Stimulated activated CD4-positive, alpha-beta T cell treated with anti-CD3 and anti-CD28 coated beads, TNF-alpha, amount 100 ng/mL, for 24 hours (primary cell): ENCODE measurements around the gene AKIRIN2.
"Not testable (repeated sequence)": the region's sequence is repeated elsewhere in the genome, so short reads cannot be mapped to it uniquely, and the experiment has no call there.

Source experiments
- DNase-seq, 3 experiments: peaks; one replicate each; pipeline ENCODE4 v3.0.0-alpha.2; 2020; ENCODE audit warnings: low read depth in 3 of 3

AKIRIN2 gene

GRCh38 chr6:87687893-87688292 is 14.1 kb downstream of the AKIRIN2 start:
- not testable (repeated sequence) for DNase-seq

DNA sequence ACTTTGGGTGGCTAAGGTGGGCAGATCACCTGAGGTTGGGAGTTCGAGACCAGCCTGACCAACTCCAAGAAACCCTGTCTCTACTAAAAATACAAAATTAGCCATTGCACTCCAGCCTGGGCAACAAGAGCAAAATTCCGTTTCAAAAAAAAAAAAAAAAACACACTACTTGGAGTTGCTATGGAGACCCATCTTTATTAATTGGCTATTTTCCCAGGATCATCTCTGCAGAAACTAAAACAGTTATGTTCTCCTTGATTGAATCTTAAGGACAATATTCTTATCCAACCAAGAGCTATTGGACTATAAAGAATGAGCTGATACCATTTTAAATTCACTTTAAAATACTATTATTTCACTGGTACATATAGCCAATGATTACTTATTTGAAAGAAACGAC is 14.7 kb downstream of the AKIRIN2 start:
- DNase-seq = no peak

- not testable (repeated sequence) for DNase-seq
Measured at GRCh38 chr6:87686636-87687205, 15.3 kb downstream of the AKIRIN2 start.

DNA sequence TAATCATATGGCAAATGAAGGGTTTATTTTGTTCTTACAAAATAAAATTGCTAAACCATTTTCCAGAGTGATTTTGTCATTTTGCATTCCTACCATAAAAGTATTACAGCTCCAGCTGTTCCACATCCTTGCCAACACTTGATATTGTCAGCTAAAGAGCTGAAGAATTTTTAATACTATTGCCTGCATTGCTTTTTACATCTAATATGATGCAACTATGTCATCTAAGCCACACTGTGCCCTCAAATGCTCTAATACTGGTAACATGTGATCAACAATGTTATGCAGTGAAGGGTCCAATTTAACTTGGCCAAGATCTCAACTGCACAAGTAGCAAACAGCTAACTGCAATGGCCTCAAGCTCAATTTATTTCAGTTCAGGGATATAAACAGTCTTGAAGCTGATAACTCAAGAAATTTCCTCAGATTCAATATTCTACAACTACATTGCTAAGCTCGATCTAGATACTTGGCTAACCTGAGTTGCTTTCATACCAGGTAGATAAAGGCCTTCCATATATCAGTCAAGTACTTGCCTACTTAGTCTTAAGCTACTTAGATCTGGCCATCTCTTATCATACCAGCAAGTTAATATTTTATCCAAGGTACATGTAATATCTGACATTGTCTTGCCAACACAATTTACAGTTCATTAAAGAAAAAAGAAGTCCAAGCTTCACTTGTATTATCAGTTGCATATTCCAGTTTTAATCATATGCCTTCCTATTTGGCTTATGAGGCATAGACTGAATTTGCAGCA is 17.0 kb downstream of the AKIRIN2 start:
- no peak for DNase-seq

GRCh38 chr6:87683890-87684289 is 18.1 kb downstream of the AKIRIN2 start:
- DNase-seq = no peak

DNA sequence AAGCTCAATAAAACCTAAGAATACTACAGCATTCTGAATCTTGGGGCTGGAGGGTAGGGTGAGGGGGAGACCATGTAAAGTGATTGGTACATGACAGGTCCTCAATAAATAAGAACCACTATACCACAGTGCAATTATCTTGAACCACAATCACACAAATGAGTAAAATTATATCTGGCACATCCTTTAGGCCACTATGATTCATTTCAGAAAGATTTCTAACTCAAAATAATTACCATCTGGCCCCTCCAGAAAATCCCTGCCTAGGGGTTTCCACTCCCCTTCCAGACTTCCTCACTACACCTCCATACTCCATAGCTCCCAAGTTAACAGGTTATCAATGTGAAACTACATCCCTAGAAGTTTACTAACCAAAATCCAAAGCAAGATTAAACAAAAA is 19.7 kb downstream of the AKIRIN2 start:
- DNase-seq = no peak

GRCh38 chr6:87675004-87675681 is 26.9 kb downstream of the AKIRIN2 start:
- no peak for DNase-seq

DNA sequence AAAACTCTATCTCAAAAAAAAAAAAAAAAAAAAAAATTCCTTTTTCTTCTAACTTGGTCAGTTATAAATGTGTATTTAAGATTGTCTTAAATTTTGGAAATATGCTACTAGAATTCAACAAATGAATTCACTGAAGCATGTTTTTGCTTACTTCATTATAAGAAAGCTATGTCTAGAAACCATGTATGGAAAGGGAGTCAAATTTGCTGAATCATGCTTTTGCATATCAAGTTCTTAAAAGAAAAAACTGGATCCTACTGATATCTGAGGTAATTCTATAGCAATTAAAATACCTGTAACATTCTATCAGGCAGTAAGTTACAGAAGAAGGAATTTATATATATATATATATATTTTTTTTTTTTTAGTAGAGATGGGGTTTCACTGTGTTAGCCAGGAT is 27.7 kb downstream of the AKIRIN2 start:
- no peak for DNase-seq

- no peak for DNase-seq
Measured at GRCh38 chr6:87673237-87673636, 28.8 kb downstream of the AKIRIN2 start.

DNA sequence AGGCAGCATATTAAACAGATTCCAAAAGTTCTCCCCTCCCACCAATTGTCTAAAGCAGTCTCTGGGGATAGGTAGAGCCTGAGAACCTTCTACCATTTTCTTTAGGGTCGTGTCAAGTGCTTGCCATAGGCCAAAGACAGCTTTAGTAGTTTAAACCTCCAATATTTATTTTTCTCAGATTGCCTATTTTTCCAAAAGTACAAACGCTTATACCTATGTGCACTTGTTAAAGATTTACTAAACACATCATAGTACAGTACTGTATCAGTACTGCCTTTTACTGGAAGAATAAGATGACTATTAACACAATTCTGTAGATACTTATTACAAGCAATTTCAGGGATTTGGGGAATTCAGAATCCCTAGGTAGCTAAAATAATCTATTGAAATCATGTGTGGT is 29.4 kb downstream of the AKIRIN2 start:
- no peak for DNase-seq

DNA sequence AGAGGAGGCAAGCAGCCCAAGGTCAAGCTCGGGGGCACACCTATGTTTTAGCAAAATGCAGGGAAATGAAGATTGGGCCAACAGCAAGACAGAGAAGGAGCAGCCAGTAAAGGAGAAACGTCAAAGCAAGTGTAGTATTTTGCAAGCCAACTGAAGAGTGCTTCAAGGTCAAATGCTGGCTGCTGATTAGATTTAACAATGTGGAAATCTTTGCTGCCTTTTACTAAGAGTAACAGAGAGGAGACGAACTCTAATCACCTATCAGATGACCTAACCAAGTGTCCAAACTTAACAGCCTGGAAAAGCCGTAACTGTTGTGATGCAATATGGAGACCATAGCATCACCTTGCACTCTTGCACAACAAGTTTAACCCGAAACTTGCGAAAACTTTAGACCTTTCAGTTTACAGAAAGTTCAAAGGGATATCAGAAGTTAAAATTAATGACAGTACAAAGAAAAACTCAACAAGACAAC is 30.4 kb downstream of the AKIRIN2 start:
- DNase-seq = no peak

- DNase-seq = no peak
Measured at GRCh38 chr6:87670707-87671106, 31.3 kb downstream of the AKIRIN2 start.

DNA sequence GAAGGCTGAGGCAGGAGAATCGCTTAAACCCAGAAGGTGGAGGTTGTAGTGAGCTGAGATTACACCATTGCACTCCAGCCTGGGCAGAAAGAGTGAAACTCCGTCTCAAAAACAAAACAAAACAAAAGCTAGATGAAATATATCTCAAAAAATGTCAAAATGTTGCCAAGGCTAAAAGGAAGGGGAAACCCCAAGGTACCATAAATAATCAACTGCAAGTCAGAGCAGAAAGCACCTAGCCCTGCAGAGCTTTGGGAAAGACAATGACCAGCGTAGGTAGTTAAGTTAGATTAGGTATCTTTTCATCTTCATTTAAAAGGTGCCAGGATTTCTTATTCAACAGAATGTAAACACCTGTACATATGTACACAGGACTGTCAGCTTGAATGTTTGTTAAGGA is 33.0 kb downstream of the AKIRIN2 start:
- DNase-seq = no peak

GRCh38 chr6:87668013-87668412 is 34.0 kb downstream of the AKIRIN2 start:
- DNase-seq = no peak

DNA sequence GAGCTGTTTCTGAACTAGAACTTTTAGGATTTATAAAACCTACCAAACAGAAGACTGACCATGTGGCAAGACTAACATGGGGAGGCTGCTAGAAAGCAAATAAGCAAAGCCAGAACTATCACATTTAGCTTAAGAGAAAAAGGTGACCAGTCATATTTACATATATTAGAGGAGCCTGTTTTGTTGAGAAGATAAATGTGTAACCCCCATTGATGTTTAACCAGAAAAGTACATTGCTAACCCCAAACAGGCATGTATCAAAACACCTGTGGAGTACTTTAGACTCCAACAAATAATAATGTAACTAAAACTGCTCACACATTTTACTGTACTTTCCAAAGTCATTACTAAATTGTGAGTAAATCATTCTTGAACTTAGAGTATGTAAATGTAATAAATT is 35.0 kb downstream of the AKIRIN2 start:
- DNase-seq = no peak

DNA sequence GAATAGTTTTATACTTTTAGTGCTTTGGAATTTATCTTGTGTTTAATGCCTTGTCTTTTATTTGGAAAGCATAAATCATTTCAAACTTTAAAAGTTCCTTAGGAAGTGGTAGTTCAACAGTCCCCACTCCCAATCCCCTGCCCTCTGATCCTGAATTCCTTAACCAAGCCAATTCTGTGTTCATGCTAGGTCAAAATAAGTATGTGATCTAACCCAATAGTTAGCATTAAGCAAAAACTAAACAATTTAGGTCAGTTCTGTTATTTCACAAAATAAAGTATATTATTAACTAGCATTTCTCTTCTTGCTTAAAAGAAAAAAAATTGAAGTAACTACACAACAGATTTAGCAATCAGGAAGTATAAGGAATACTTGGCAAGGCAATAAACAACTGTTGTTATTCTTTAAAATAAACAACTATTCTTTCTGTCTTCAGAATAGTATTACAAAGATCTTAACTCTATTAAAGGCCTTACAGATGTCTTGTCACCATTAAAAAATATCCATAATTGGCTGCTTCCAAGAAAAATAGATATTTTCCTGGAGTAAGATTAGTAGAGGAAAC is 37.0 kb downstream of the AKIRIN2 start:
- DNase-seq = no peak

DNA sequence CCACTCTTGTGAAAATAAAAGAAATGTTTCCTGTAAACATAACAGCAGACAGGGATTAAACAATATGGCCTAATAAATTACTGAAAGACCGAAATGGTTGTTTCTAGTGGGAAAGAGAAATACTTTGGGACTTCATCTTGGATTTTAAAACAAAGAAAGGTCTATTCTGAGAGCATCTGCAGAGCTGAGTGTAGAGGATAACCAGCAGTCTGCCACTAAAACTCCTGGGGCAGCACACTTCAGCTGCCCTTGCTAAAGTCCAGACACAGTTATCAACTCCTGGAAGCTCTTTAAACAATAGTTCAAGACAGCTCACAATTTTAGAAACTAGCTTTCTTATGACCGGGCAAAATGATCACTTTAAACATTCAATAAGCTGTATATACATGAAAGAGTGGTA is 38.6 kb downstream of the AKIRIN2 start:
- DNase-seq = no peak

DNA sequence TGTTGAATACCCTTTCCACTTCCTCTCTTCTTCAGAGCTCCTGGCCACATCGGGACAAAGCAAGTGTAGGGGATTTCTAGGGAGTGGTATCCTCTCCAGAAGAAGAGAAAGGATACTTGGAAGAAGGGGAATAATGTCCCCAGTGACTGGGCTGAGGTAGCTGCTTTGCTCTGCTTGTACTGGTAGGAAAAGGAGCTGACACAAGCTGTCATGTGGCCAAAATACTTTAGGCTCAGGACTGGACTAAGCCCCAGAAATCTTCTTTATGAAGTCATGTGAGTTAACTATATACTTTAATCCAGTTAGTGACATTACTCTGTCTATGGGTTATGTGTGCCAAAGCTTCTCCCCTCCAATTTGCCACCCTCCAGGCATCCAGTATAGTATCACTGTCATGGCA is 40.5 kb downstream of the AKIRIN2 start:
- DNase-seq = no peak

DNA sequence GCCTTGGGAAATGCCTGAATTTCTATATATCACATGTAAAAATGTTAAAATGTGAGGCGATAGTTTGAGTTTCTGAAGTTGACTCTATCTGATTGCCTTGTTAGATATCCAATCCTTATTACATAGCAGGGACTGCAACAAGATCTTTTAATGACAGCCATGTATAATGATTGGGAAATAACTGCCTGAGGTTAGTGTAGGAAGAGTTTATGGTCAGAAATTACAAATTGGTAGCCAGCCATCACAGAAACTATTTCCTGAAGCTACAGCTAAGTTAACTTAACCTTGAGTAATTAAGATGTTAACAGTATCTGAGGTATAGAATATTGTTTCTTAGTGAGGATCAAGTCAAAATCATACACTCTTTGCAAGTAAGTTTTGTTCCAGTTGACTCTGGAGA is 41.0 kb downstream of the AKIRIN2 start:
- DNase-seq = no peak

GRCh38 chr6:87660226-87660911 is 41.7 kb downstream of the AKIRIN2 start:
- DNase-seq = no peak

- DNase-seq = no peak
Measured at GRCh38 chr6:87658516-87658915, 43.5 kb downstream of the AKIRIN2 start.

DNA sequence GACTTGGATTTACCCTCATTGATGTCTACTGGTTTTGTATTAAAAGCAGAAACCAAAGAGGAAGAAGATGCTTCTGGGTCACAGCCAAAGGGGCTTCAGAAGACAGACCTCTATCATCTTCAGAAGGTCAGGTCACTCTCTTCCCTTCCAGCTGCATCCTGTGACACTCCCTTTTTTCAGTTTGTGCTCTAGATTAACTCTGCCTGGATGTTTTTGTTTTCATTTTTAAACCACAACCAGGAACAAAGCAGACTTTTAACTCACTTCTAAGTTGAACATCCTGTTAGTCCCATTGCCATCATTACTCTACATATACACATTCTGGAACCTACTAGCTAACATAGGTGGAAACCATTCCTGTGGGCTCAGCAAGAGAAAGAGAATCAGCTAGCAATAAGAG is 45.2 kb downstream of the AKIRIN2 start:
- no peak for DNase-seq
